HepG2 (cell line): Measurements from ENCODE around the gene NUTF2. TPM values are rescaled to one million over a fixed set of nuclear protein-coding genes. Genes with fewer than 3 reads are reported as not detected.

Source experiments
- CBX1 ChIP-seq: IDR thresholded peaks from one replicate; pipeline ENCODE4 v1.6.1; 2016; ENCODE audit warnings: antibody characterized with exemption, low read depth
- CBX5 ChIP-seq: sonication (generic); formaldehyde crosslinking; IDR thresholded peaks from 2 replicates; pipeline ENCODE4 v1.4.0; 2020; ENCODE audit warnings: missing genetic modification reagents, borderline replicate concordance
- CCAR2 ChIP-seq: fragments of 200-400 bp; formaldehyde crosslinking; optimal IDR thresholded peaks from 2 replicates; pipeline ENCODE3; 2018; ENCODE audit warnings: low read depth, mild to moderate bottlenecking, low read length, moderate library complexity
- CENPT ChIP-seq: sonication (generic); formaldehyde crosslinking; IDR thresholded peaks from 2 replicates; pipeline ENCODE4 v1.8.0; 2022; ENCODE audit warnings: low read depth, mild to moderate bottlenecking, moderate library complexity, missing genetic modification reagents
- GATAD2A ChIP-seq: IDR thresholded peaks from 2 replicates; pipeline ENCODE4 v1.6.1; 2016
- HCFC1 ChIP-seq: fragments of 150-350 bp; IDR thresholded peaks from 2 replicates; pipeline ENCODE4 v1.6.1; 2014; ENCODE audit warnings: low read depth, low read length
- HNRNPK ChIP-seq: fragments of 200-400 bp; formaldehyde crosslinking; IDR thresholded peaks from 2 replicates; pipeline ENCODE4 v1.6.1; 2018; ENCODE audit warnings: low read length, low read depth, moderate library complexity, mild to moderate bottlenecking; ENCODE audit not compliant: poor library complexity, severe bottlenecking
- HOXD1 ChIP-seq: sonication (generic); formaldehyde crosslinking; IDR thresholded peaks from 2 replicates; pipeline ENCODE4 v1.5.0; 2020; ENCODE audit warnings: missing genetic modification reagents
- MTF2 ChIP-seq: sonication (generic); formaldehyde crosslinking; IDR thresholded peaks from 2 replicates; pipeline ENCODE4 v1.5.0; 2020; ENCODE audit warnings: missing genetic modification reagents, borderline replicate concordance
- RFX5 ChIP-seq: IDR thresholded peaks from 2 replicates; pipeline ENCODE4 v1.6.1; 2011; ENCODE audit warnings: low read depth, low read length, improper control_type of control experiment
- RFXANK ChIP-seq: IDR thresholded peaks from 2 replicates; pipeline ENCODE4 v1.6.1; 2016
- TMF1 ChIP-seq: sonication (generic); formaldehyde crosslinking; IDR thresholded peaks from 2 replicates; pipeline ENCODE4 v1.8.1; 2022; ENCODE audit warnings: low read depth, missing genetic modification reagents
- ZBTB21 ChIP-seq: sonication (generic); formaldehyde crosslinking; IDR thresholded peaks from 2 replicates; pipeline ENCODE4 v1.4.0; 2020; ENCODE audit warnings: missing genetic modification reagents
- ZFAT ChIP-seq: sonication (generic); formaldehyde crosslinking; conservative IDR thresholded peaks from 2 replicates; pipeline ENCODE4 v1.8.1; 2023; ENCODE audit warnings: missing genetic modification reagents, inconsistent platforms
- ZFP36 ChIP-seq: fragments of 150-350 bp; IDR thresholded peaks from 2 replicates; pipeline ENCODE4 v1.6.1; 2018; ENCODE audit warnings: borderline replicate concordance, low read length, low read depth; ENCODE audit not compliant: partially characterized antibody
- ZNF20 ChIP-seq: sonication (generic); formaldehyde crosslinking; IDR thresholded peaks from 2 replicates; pipeline ENCODE4 v1.4.0; 2020; ENCODE audit warnings: mild to moderate bottlenecking, moderate library complexity, missing genetic modification reagents
- ZNF224 ChIP-seq: sonication (generic); formaldehyde crosslinking; IDR thresholded peaks from 2 replicates; pipeline ENCODE4 v1.5.0; 2020; ENCODE audit warnings: mild to moderate bottlenecking, missing genetic modification reagents
- ZNF383 ChIP-seq: sonication (generic); formaldehyde crosslinking; IDR thresholded peaks from 2 replicates; pipeline ENCODE4 v1.4.0; 2020; ENCODE audit warnings: missing genetic modification reagents, mild to moderate bottlenecking, borderline replicate concordance
- ZNF564 ChIP-seq: sonication (generic); formaldehyde crosslinking; IDR thresholded peaks from 2 replicates; pipeline ENCODE4 v1.8.1; 2023; ENCODE audit warnings: mild to moderate bottlenecking, missing genetic modification reagents
- ZNF614 ChIP-seq: IDR thresholded peaks from 2 replicates; pipeline ENCODE4 v1.6.1; 2018; ENCODE audit warnings: missing biosample characterization, missing genetic modification reagents, inconsistent platforms, borderline replicate concordance
- ZNF746 ChIP-seq: sonication (generic); formaldehyde crosslinking; IDR thresholded peaks from 2 replicates; pipeline ENCODE4 v1.8.0; 2022; ENCODE audit warnings: mild to moderate bottlenecking, missing genetic modification reagents
- ZNF782 ChIP-seq: sonication (generic); formaldehyde crosslinking; IDR thresholded peaks from 2 replicates; pipeline ENCODE4 v1.4.0; 2020; ENCODE audit warnings: missing genetic modification reagents, mild to moderate bottlenecking, borderline replicate concordance
- polyA plus RNA-seq, 8 experiments: library from polyadenylated mRNA; depleted of rRNA in 3 of 8; stranded (reverse) in 7 of 8; unstranded in 1 of 8; fragments of >200 nt; fragmentation: Illumina TruSeq in 4 of 8; extraction: Trizol in 4 of 8; gene quantifications; 2 replicates each; pipeline versions ENCODE4 v1.2.1 to v1.2.3, GENCODE V29; 2011 to 2016; ENCODE audit warnings: low read depth in 4 of 8, missing spikeins in 1 of 8, mixed read lengths in 1 of 8; ENCODE audit not compliant: insufficient read depth in 1 of 8
- total RNA-seq, 5 experiments: library from RNA; depleted of rRNA; stranded (reverse); fragments of >200 nt; fragmentation: Illumina TruSeq; extraction: Trizol; gene quantifications; 2 replicates each; pipeline ENCODE4 v1.2.3, GENCODE V29; 2016; ENCODE audit warnings: low read depth in 1 of 5
- TF ChIP-seq, protein P1 (sequence below): sonication (generic); formaldehyde crosslinking; IDR thresholded peaks from 2 replicates; pipeline ENCODE4 v1.8.0; 2022; ENCODE audit warnings: mild to moderate bottlenecking, missing genetic modification reagents; ENCODE audit not compliant: insufficient replicate concordance
- TF ChIP-seq, protein P2 (sequence below): sonication (generic); formaldehyde crosslinking; IDR thresholded peaks from 2 replicates; pipeline ENCODE4 v1.4.0; 2020; ENCODE audit warnings: mild to moderate bottlenecking, low read depth, missing genetic modification reagents
- TF ChIP-seq, protein P3 (sequence below): sonication (generic); formaldehyde crosslinking; IDR thresholded peaks from 2 replicates; pipeline ENCODE4 v1.4.0; 2020; ENCODE audit warnings: missing genetic modification reagents; ENCODE audit errors: not compliant biosample characterization
- TF ChIP-seq, protein P4 (sequence below): sonication (generic); IDR thresholded peaks from 2 replicates; pipeline ENCODE4 v1.6.1; 2016; ENCODE audit warnings: low read depth, borderline replicate concordance

The NUTF2 gene
- total and polyA plus RNA-seq, 2 of the 13 experiments (the other 11 are each of a cell fraction or from before 2014, with no cell fraction given) = 168 to 214 TPM

DNA sequence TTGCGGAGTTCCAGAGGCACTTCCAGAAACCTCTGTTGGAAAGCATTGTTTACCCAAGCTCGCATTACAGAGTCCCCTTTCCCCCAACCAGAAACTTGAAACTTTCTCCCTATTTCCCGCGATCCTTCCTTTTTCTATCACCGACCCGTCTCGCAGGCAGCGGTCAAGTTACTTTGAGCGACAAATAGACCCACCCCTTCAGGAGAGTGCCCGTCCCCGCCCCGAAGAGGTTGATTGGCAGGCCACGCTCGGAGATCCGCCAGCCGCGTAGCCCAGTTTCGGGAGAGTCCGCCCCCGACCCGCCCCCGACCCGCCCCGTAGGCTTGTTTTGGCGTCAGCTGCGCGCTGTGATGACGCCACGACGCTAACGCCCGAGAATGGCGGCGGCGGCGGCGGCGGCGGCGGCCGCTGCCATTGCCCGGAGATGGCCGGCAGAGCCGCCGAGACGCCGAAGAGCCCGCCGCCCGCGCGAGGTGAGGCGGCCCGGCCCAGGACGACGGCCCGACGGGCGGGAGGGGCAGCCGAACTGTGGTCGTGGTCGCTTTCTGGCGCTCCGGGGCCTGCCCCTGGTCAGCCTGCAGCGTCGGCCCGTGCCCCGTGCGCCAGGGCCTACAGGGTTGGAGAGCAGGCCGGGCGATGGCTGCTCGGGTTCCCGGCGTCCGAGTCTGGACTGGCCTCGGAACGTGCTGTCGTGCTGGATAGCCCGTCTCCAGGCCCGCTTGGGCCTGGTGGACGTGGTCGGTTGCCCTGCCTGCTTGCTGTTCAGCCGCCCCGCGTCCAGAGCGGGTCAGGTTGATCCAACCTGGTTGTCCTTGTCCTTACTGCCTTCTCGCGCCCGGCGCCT lies 46.4 kb downstream of the NUTF2 start, which contains the start of gene PSKH1 (continued):
- TF ChIP-seq, protein P1, sequence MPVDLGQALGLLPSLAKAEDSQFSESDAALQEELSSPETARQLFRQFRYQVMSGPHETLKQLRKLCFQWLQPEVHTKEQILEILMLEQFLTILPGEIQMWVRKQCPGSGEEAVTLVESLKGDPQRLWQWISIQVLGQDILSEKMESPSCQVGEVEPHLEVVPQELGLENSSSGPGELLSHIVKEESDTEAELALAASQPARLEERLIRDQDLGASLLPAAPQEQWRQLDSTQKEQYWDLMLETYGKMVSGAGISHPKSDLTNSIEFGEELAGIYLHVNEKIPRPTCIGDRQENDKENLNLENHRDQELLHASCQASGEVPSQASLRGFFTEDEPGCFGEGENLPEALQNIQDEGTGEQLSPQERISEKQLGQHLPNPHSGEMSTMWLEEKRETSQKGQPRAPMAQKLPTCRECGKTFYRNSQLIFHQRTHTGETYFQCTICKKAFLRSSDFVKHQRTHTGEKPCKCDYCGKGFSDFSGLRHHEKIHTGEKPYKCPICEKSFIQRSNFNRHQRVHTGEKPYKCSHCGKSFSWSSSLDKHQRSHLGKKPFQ (CRISPR knock-in tag) = peak; percentile 0
- TF ChIP-seq CBX1 = no peak
- TF ChIP-seq RFXANK (CRISPR knock-in tag) = no peak
- TF ChIP-seq HOXD1 (CRISPR knock-in tag) = peak; percentile 92
- no peak for TF ChIP-seq ZFP36
- TF ChIP-seq ZNF746 (CRISPR knock-in tag) = 0 out of 2 replicates have a peak, but pooled peaks have one; percentile 56
- peak; percentile 71; the same call in 1 of the 2 replicates for TF ChIP-seq ZNF564 (CRISPR knock-in tag)
- TF ChIP-seq HCFC1 = peak; percentile 40; the same call in 1 of the 2 replicates
- TF ChIP-seq HNRNPK = peak; percentile 36
- peak; percentile 88; the same call in 1 of the 2 replicates for TF ChIP-seq ZFAT (CRISPR knock-in tag)
- TF ChIP-seq, protein P2, sequence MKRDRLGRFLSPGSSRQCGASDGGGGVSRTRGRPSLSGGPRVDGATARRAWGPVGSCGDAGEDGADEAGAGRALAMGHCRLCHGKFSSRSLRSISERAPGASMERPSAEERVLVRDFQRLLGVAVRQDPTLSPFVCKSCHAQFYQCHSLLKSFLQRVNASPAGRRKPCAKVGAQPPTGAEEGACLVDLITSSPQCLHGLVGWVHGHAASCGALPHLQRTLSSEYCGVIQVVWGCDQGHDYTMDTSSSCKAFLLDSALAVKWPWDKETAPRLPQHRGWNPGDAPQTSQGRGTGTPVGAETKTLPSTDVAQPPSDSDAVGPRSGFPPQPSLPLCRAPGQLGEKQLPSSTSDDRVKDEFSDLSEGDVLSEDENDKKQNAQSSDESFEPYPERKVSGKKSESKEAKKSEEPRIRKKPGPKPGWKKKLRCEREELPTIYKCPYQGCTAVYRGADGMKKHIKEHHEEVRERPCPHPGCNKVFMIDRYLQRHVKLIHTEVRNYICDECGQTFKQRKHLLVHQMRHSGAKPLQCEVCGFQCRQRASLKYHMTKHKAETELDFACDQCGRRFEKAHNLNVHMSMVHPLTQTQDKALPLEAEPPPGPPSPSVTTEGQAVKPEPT (CRISPR knock-in tag) = peak; percentile 60; the same call in 1 of the 2 replicates
- TF ChIP-seq CBX5 (CRISPR knock-in tag) = no peak
- TF ChIP-seq ZNF782 = peak; percentile 93
- peak; percentile 88 for TF ChIP-seq TMF1
- TF ChIP-seq MTF2 (CRISPR knock-in tag) = no peak
- TF ChIP-seq, protein P3, sequence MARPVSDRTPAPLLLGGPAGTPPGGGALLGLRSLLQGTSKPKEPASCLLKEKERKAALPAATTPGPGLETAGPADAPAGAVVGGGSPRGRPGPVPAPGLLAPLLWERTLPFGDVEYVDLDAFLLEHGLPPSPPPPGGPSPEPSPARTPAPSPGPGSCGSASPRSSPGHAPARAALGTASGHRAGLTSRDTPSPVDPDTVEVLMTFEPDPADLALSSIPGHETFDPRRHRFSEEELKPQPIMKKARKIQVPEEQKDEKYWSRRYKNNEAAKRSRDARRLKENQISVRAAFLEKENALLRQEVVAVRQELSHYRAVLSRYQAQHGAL (CRISPR knock-in tag) = no peak
- TF ChIP-seq ZNF383 = no peak
- peak; percentile 62; the same call in 1 of the 2 replicates for TF ChIP-seq CENPT
- TF ChIP-seq RFX5 = no peak
- 0 out of 2 replicates have a peak, but pooled peaks have one; percentile 5 for TF ChIP-seq GATAD2A (CRISPR knock-in tag)
- no peak for TF ChIP-seq CCAR2
- TF ChIP-seq ZBTB21 (CRISPR knock-in tag) = peak; percentile 90
- TF ChIP-seq ZNF224 (CRISPR knock-in tag) = peak; percentile 24; the same call in 1 of the 2 replicates
- no peak; the same call in 1 of the 2 replicates for TF ChIP-seq ZNF614 (CRISPR knock-in tag)
- TF ChIP-seq, protein P4, sequence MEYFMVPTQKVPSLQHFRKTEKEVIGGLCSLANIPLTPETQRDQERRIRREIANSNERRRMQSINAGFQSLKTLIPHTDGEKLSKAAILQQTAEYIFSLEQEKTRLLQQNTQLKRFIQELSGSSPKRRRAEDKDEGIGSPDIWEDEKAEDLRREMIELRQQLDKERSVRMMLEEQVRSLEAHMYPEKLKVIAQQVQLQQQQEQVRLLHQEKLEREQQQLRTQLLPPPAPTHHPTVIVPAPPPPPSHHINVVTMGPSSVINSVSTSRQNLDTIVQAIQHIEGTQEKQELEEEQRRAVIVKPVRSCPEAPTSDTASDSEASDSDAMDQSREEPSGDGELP = no peak
- TF ChIP-seq ZNF20 (CRISPR knock-in tag) = no peak; the same call in 1 of the 2 replicates
